Measurements from ENCODE around the gene ZNF37A.
"Not testable (repeated sequence)": the region's sequence is repeated elsewhere in the genome, so short reads cannot be mapped to it uniquely, and the experiment has no call there.

Gene ZNF37A

GRCh38 chr10:38146579-38147333 lies 52.6 kb downstream of the ZNF37A start:
- no peak overlapping the region for H3K4me3 ChIP-seq (ENCODE audit: low read depth, low read length)
- no peak for DNase-seq (ENCODE audit: low read depth)

GRCh38 chr10:38147686-38148085 lies 53.5 kb downstream of the ZNF37A start:
- H3K4me3 ChIP-seq (ENCODE audit: low read depth, low read length): no peak overlapping the region
- DNase-seq (ENCODE audit: low read depth): no peak

DNA sequence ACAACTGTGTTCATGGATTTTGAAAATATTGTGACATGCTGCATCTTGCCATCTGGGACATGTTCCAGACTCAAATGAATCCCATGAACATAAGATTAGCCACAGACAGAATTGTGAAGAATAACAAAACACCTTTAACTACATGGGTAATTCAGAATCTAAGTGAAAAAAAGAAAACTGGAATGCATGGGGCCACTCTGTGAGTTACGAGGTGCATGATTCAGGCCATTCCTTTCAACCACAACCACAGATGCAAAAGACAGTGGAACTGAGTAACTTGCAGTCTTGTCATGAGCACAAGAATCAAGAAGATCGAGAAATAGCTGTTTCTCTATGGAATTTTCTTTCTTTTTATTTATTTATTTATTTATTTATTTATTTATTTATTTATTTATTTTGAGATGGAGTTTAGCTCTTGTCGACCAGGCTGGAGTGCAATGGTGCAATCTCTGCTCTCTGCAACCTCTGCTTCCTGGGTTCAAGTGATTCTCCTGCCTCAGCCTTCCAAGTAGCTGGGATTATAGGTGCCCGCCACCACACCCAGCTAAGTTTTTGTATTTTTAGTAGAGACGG lies 56.8 kb downstream of the ZNF37A start:
- not testable (repeated sequence) for DNase-seq (ENCODE audit: low read depth); H3K4me3 ChIP-seq (ENCODE audit: low read depth, low read length)

DNA sequence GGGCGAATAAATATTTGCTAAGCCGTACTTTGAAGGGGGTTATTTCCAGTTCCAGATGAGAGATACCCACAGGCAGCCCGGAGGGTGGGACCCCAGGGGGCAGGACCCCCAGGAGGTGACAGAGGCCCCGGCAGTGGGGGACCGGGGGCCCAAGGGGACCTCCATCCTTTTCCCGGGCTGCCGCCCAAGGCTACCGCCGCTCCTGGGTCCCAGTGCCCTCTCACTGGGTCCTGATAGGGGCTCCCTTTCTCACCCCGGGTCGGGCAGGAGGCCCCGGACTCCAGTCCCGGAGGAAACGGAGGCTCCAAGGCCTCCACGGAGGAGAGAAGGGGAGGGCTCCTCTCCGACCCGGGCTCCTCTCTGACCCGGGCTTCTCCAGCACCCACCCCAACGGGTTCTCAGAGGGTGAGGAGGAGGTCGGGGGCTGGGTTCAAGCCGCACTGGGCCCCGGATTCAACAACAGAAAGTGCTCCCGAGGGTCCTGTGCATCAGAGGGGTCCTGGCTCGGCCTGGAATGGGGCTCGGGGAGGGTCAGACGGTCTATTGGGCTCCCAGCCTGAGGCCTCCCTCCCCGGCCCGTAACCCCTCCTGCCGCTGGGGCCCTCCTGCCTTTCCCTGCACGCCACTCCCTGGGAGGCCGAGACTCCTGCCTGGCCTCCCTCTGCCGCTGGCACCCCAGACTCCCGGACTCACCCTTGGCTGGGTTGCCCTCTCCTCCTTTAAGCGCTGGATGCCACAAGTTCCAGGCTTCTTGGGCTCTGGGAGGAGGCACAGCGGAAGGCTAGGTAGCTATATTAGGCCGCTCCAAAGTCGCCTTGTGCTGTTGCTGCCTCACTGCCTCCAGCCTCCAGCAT lies 62.5 kb downstream of the ZNF37A start:
- no peak for DNase-seq (ENCODE audit: low read depth)
- H3K4me3 ChIP-seq (ENCODE audit: low read depth, low read length): no peak overlapping the region

DNA sequence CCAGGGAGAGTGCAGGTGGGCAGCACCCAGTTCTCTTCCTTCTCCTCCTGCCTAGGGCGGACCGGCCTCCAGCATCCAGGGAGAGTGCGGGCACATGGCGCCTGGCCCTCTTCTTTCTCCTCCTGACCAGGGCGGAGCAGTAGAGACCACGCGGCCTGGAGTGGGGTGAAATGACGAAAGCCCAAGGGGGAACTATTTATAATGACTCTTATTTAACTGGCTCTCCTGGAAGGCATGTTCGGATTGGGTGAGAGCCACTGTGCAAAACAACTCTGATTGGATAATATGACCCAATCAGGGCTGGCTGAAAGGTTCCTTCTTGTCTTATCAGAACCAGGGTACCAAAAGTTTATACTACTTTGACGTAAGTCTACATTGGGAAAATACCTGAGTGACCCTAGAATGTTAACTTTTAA lies 63.1 kb downstream of the ZNF37A start:
- no peak for DNase-seq (ENCODE audit: low read depth)
- H3K4me3 ChIP-seq (ENCODE audit: low read depth, low read length): no peak overlapping the region

GRCh38 chr10:38159004-38159403 lies 64.9 kb downstream of the ZNF37A start:
- H3K4me3 ChIP-seq (ENCODE audit: low read depth, low read length): no peak overlapping the region
- no peak for DNase-seq (ENCODE audit: low read depth)

- no peak for DNase-seq (ENCODE audit: low read depth)
- no peak overlapping the region for H3K4me3 ChIP-seq (ENCODE audit: low read depth, low read length)
These were observed 69.5 kb downstream of the ZNF37A start for GRCh38 chr10:38163617-38164016.

DNA sequence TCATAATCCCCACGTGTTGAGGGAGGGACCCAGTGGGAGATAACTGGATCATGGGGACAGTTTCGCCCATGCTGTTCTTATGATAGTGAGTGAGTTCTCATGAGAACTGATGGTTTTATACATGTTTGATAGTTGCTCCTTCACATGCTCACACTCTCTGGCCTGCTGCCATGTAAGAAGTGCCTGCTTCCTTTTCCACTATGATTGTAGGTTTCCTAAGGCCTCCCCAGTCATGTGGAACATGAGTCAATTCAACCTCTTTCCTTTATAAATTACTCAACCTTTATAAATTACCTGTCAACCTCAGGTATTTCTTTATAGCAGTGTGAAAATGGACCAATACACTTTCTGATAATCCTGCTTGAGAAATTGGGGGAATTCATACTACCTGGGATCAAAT lies 80.2 kb downstream of the ZNF37A start:
- no peak overlapping the region for H3K4me3 ChIP-seq (ENCODE audit: low read depth, low read length)
- DNase-seq (ENCODE audit: low read depth): no peak

GRCh38 chr10:38184477-38184876 lies 90.3 kb downstream of the ZNF37A start:
- DNase-seq (ENCODE audit: low read depth): no peak
- H3K4me3 ChIP-seq (ENCODE audit: low read depth, low read length): no peak overlapping the region

All from skeletal muscle cell (primary cell).